ENCODE results near the gene ZCCHC14.
"Not testable (repeated sequence)": the region's sequence is repeated elsewhere in the genome, so short reads cannot be mapped to it uniquely, and the experiment has no call there.

ZCCHC14 gene

GRCh38 chr16:87383505-87384161 is 109.2 kb downstream of the ZCCHC14 start, which contains the start of gene FBXO31:
Gene FBXO31 (minus strand): TSS chr16:87383776. CDS start chr16:87383744, 32 bp downstream.
- DNase-seq (ENCODE audit: low read depth in 2 of 2) = peak; percentile 88 to 90

- no peak for DNase-seq (ENCODE audit: low read depth in 2 of 2)
Observed at GRCh38 chr16:87382023-87382785, 110.6 kb downstream of the ZCCHC14 start.

GRCh38 chr16:87380881-87381280 is 111.9 kb downstream of the ZCCHC14 start:
- DNase-seq (ENCODE audit: low read depth in 2 of 2) = no peak

GRCh38 chr16:87380403-87380802 is 112.4 kb downstream of the ZCCHC14 start:
- DNase-seq (ENCODE audit: low read depth in 2 of 2) = no peak

GRCh38 chr16:87379312-87379752 is 113.5 kb downstream of the ZCCHC14 start:
- DNase-seq (ENCODE audit: low read depth in 2 of 2) = not testable (repeated sequence)

GRCh38 chr16:87376660-87377059 is 116.2 kb downstream of the ZCCHC14 start:
- DNase-seq (ENCODE audit: low read depth in 2 of 2) = no peak

GRCh38 chr16:87375426-87376135 is 117.2 kb downstream of the ZCCHC14 start:
- no peak for DNase-seq (ENCODE audit: low read depth in 2 of 2)

GRCh38 chr16:87374313-87374712 is 118.5 kb downstream of the ZCCHC14 start:
- no peak for DNase-seq (ENCODE audit: low read depth in 2 of 2)

GRCh38 chr16:87372305-87372704 is 120.5 kb downstream of the ZCCHC14 start:
- no peak for DNase-seq (ENCODE audit: low read depth in 2 of 2)

- no peak for DNase-seq (ENCODE audit: low read depth in 2 of 2)
Observed at GRCh38 chr16:87371261-87371866, 121.5 kb downstream of the ZCCHC14 start.

GRCh38 chr16:87369796-87370719 is 122.8 kb downstream of the ZCCHC14 start:
- DNase-seq (ENCODE audit: low read depth in 2 of 2) = no peak

GRCh38 chr16:87369117-87369765 is 123.6 kb downstream of the ZCCHC14 start:
- no peak for DNase-seq (ENCODE audit: low read depth in 2 of 2)

GRCh38 chr16:87368029-87368770 is 124.6 kb downstream of the ZCCHC14 start:
- DNase-seq (ENCODE audit: low read depth in 2 of 2) = no peak

- DNase-seq (ENCODE audit: low read depth in 2 of 2) = no peak
Observed at GRCh38 chr16:87367529-87367928, 125.3 kb downstream of the ZCCHC14 start.

- DNase-seq (ENCODE audit: low read depth in 2 of 2) = no peak
Observed at GRCh38 chr16:87366930-87367329, 125.9 kb downstream of the ZCCHC14 start.

- DNase-seq (ENCODE audit: low read depth in 2 of 2) = no peak
Observed at GRCh38 chr16:87366288-87366687, 126.5 kb downstream of the ZCCHC14 start.

GRCh38 chr16:87365021-87365713 is 127.7 kb downstream of the ZCCHC14 start:
- no peak for DNase-seq (ENCODE audit: low read depth in 2 of 2)

- DNase-seq (ENCODE audit: low read depth in 2 of 2) = no peak
Observed at GRCh38 chr16:87363771-87364455, 128.9 kb downstream of the ZCCHC14 start.

All from fibroblast of skin of left biceps (primary cell).